Neuronal stem cell (in vitro differentiated cells): Measurements from ENCODE around the gene CFAP53.

ENCODE experiments used
- DNase-seq: peaks from one replicate; pipeline ENCODE4 v3.0.0-alpha.2; 2013; ENCODE audit warnings: low spot score
- H2AFZ ChIP-seq: one replicate; pipeline ENCODE4 v1.6.1; 2013; ENCODE audit warnings: mild to moderate bottlenecking, low read length, inconsistent platforms
- H2AK5ac ChIP-seq: 2 replicates; pipeline ENCODE4 v1.6.1; 2013; ENCODE audit warnings: low read depth, mild to moderate bottlenecking, inconsistent platforms, low read length, moderate library complexity, mixed read lengths
- H2BK120ac ChIP-seq: 2 replicates; pipeline ENCODE4 v1.6.1; 2013; ENCODE audit warnings: low read depth, mild to moderate bottlenecking, inconsistent platforms, low read length, moderate library complexity, mixed read lengths
- H2BK12ac ChIP-seq: one replicate; pipeline ENCODE4 v1.6.1; 2013; ENCODE audit warnings: low read length, inconsistent platforms
- H2BK15ac ChIP-seq: 2 replicates; pipeline ENCODE4 v1.6.1; 2013; ENCODE audit warnings: mild to moderate bottlenecking, low read length, inconsistent platforms, mixed read lengths
- H2BK5ac ChIP-seq: one replicate; pipeline ENCODE4 v1.6.1; 2013; ENCODE audit warnings: inconsistent platforms, mild to moderate bottlenecking, low read length, moderate library complexity
- H3K14ac ChIP-seq: one replicate; pipeline ENCODE4 v1.6.1; 2013; ENCODE audit warnings: low read length, inconsistent platforms
- H3K18ac ChIP-seq: 2 replicates; pipeline ENCODE4 v1.6.1; 2013; ENCODE audit warnings: low read length, inconsistent platforms
- H3K23ac ChIP-seq: 2 replicates; pipeline ENCODE4 v1.6.1; 2013; ENCODE audit warnings: low read depth, mild to moderate bottlenecking, mixed read lengths, low read length, inconsistent platforms; ENCODE audit not compliant: poor library complexity
- H3K27ac ChIP-seq: replicated peaks from 3 replicates; pipeline ENCODE4 v1.5.1; 2013; ENCODE audit warnings: low read length, inconsistent platforms
- H3K27me3 ChIP-seq, 3 experiments: 2 replicates each; pipeline ENCODE4 v1.6.1; 2013; ENCODE audit warnings: low read length in 3 of 3, mild to moderate bottlenecking in 2 of 3, inconsistent platforms in 1 of 3, low read depth in 1 of 3, mixed read lengths in 1 of 3, moderate library complexity in 1 of 3; ENCODE audit not compliant: control insufficient read depth in 3 of 3, insufficient read depth in 3 of 3
- H3K36me3 ChIP-seq, 2 donors: replicated peaks in 1 of 2; 2 replicates each; pipeline ENCODE4 v1.6.1; 2013; ENCODE audit warnings: low read length in 2 of 2; ENCODE audit not compliant: control insufficient read depth in 2 of 2, insufficient read depth in 2 of 2
- H3K4ac ChIP-seq: 2 replicates; pipeline ENCODE4 v1.6.1; 2013; ENCODE audit warnings: inconsistent platforms, mild to moderate bottlenecking, low read length, moderate library complexity
- H3K4me1 ChIP-seq, 2 donors: 1 replicate in 1 of 2; 2 replicates in 1 of 2; pipeline ENCODE4 v1.6.1; 2013; ENCODE audit warnings: low read length in 2 of 2, low read depth in 1 of 2; ENCODE audit not compliant: control insufficient read depth in 2 of 2, insufficient read depth in 1 of 2
- H3K4me2 ChIP-seq: one replicate; pipeline ENCODE4 v1.6.1; 2013; ENCODE audit warnings: mild to moderate bottlenecking, low read length, inconsistent platforms; ENCODE audit not compliant: insufficient read depth, poor library complexity, severe bottlenecking
- H3K4me3 ChIP-seq, 2 donors: 2 replicates each; pipeline ENCODE4 v1.5.1; 2013; ENCODE audit warnings: low read length in 2 of 2, mild to moderate bottlenecking in 2 of 2, inconsistent platforms in 1 of 2, moderate library complexity in 1 of 2
- H3K79me1 ChIP-seq: one replicate; pipeline ENCODE4 v1.6.1; 2013; ENCODE audit warnings: low read depth, mild to moderate bottlenecking, inconsistent platforms, low read length, moderate library complexity
- H3K9ac ChIP-seq: one replicate; pipeline ENCODE4 v1.6.1; 2013; ENCODE audit warnings: mild to moderate bottlenecking, low read depth, low read length, inconsistent platforms; ENCODE audit not compliant: poor library complexity
- H3K9me3 ChIP-seq, 2 donors: replicated peaks in 1 of 2; 2 replicates each; pipeline versions ENCODE3 to v1.6.1; 2013; ENCODE audit warnings: low read length in 2 of 2, mild to moderate bottlenecking in 2 of 2, inconsistent platforms in 1 of 2, low read depth in 1 of 2, mixed read lengths in 1 of 2, moderate library complexity in 1 of 2; ENCODE audit not compliant: control insufficient read depth in 2 of 2, insufficient read depth in 1 of 2
- H4K8ac ChIP-seq: one replicate; pipeline ENCODE4 v1.6.1; 2013; ENCODE audit warnings: low read depth, mild to moderate bottlenecking, inconsistent platforms, low read length, moderate library complexity
- H4K91ac ChIP-seq: one replicate; pipeline ENCODE4 v1.6.1; 2013; ENCODE audit warnings: low read length, low read depth, mild to moderate bottlenecking, inconsistent platforms; ENCODE audit not compliant: poor library complexity
- WGBS, 2 donors: extraction: QIAGEN DNeasy Blood & Tissue Kit; methylation state at CpG; one replicate each; pipeline ENCODE4 v1.1.7; 2013; ENCODE audit warnings: missing lambda C conversion rate in 2 of 2, mixed read lengths in 1 of 2; ENCODE audit not compliant: insufficient read length in 2 of 2, insufficient replicate concordance in 1 of 2; ENCODE audit errors: extremely low coverage in 2 of 2; 5-methylcytosine and 5-hydroxymethylcytosine counted together

Gene CFAP53

GRCh38 chr18:50277942-50278341 is 11.6 kb upstream of the CFAP53 start:
- DNase-seq = no peak
- Histone ChIP-seq H3K36me3 (peaks cover 54 to 83% of the 10 kb centered on the region in 2 donors), H3K18ac (no peak overlapping the region), H2AK5ac (no peak overlapping the region), H3K14ac (no peak overlapping the region), H2AFZ (no peak overlapping the region), H3K9me3 (peaks cover 0 to 6% of the 10 kb centered on the region in 2 donors), H3K23ac (no peak overlapping the region), H4K8ac (no peak overlapping the region), H3K4ac (no peak overlapping the region), H3K4me3 (no peak overlapping the region), H3K27ac (no peak overlapping the region), H4K91ac (no peak overlapping the region), H2BK5ac (no peak overlapping the region), H3K27me3 (no peaks in the 10 kb centered on the region), H2BK15ac (no peak overlapping the region), H3K79me1 (peaks cover 21% of the 10 kb centered on the region), H2BK12ac (no peak overlapping the region), H2BK120ac (no peak overlapping the region), H3K9ac (no peak overlapping the region), H3K4me2 (no peak overlapping the region), H3K4me1 (peaks cover 0 to 11% of the 10 kb centered on the region in 2 donors)
- no CpG with 5 or more reads among the region's 6 CpGs for WGBS, 2 donors

- Histone ChIP-seq H2BK5ac (no peak overlapping the region), H3K9ac (no peak overlapping the region), H3K27ac (no peak overlapping the region), H3K14ac (no peak overlapping the region), H3K4ac (no peak overlapping the region), H3K4me1 (peaks cover 0 to 8% of the 10 kb centered on the region in 2 donors), H3K27me3 (no peaks in the 10 kb centered on the region), H2AFZ (no peak overlapping the region), H4K91ac (no peak overlapping the region), H3K4me3 (no peak overlapping the region), H3K9me3 (peaks cover 0 to 6% of the 10 kb centered on the region in 2 donors), H3K4me2 (no peak overlapping the region), H2BK15ac (no peak overlapping the region), H3K18ac (no peak overlapping the region), H3K79me1 (peaks cover 17% of the 10 kb centered on the region), H2BK120ac (no peak overlapping the region), H2AK5ac (no peak overlapping the region), H3K23ac (no peak overlapping the region), H3K36me3 (peaks cover 56 to 87% of the 10 kb centered on the region in 2 donors), H2BK12ac (no peak overlapping the region), H4K8ac (no peak overlapping the region)
- no peak for DNase-seq
- WGBS, 2 donors = no CpG with 5 or more reads among the region's 4 CpGs
Measured at GRCh38 chr18:50276452-50276851, 10.2 kb upstream of the CFAP53 start.

GRCh38 chr18:50275503-50276036 is 9.3 kb upstream of the CFAP53 start:
- Histone ChIP-seq H3K18ac (no peak overlapping the region), H4K91ac (no peak overlapping the region), H2BK5ac (peak overlapping the region; percentile 68), H3K27ac (no peak overlapping the region), H2AK5ac (no peak overlapping the region), H3K9me3 (peaks cover 0 to 6% of the 10 kb centered on the region in 2 donors), H3K23ac (no peak overlapping the region), H3K27me3 (no peaks in the 10 kb centered on the region), H3K4me2 (no peak overlapping the region), H3K4me3 (no peak overlapping the region), H2AFZ (no peak overlapping the region), H2BK15ac (no peak overlapping the region), H3K4ac (no peak overlapping the region), H2BK12ac (no peak overlapping the region), H3K79me1 (peaks cover 13% of the 10 kb centered on the region), H4K8ac (peak overlapping the region; percentile 26), H3K9ac (peak overlapping the region; percentile 54), H3K14ac (no peak overlapping the region), H2BK120ac (no peak overlapping the region), H3K4me1 (peaks cover 0 to 5% of the 10 kb centered on the region in 2 donors), H3K36me3 (peaks cover 59 to 96% of the 10 kb centered on the region in 2 donors)
- DNase-seq = no peak
- no CpG with 5 or more reads among the region's 19 CpGs for WGBS, 2 donors

GRCh38 chr18:50274941-50275340 is 8.6 kb upstream of the CFAP53 start:
- no peak for DNase-seq
- H2BK120ac ChIP-seq = no peak overlapping the region
- H3K14ac ChIP-seq = no peak overlapping the region
- no peak overlapping the region for H2BK12ac ChIP-seq
- H4K8ac ChIP-seq = no peak overlapping the region
- no CpG with 5 or more reads among the region's 10 CpGs for WGBS, 2 donors
- H2BK15ac ChIP-seq = no peak overlapping the region
- no peak overlapping the region for H3K27ac ChIP-seq
- H4K91ac ChIP-seq = no peak overlapping the region
- H3K4me3 ChIP-seq = no peak overlapping the region
- H2AK5ac ChIP-seq = no peak overlapping the region
- peaks cover 0 to 6% of the 10 kb centered on the region in 2 donors for H3K9me3 ChIP-seq
- no peak overlapping the region for H2BK5ac ChIP-seq
- no peak overlapping the region for H2AFZ ChIP-seq
- no peak overlapping the region for H3K4ac ChIP-seq
- no peak overlapping the region for H3K4me2 ChIP-seq
- H3K4me1 ChIP-seq = no peaks in the 10 kb centered on the region
- peaks cover 10% of the 10 kb centered on the region for H3K79me1 ChIP-seq
- H3K36me3 ChIP-seq = peaks cover 65 to 100% of the 10 kb centered on the region in 2 donors
- H3K9ac ChIP-seq = peak overlapping the region; percentile 30
- no peaks in the 10 kb centered on the region for H3K27me3 ChIP-seq
- H3K18ac ChIP-seq = no peak overlapping the region
- peak overlapping the region; percentile 66 for H3K23ac ChIP-seq
